GM21360 (cell line): Measurements from ENCODE around the gene UQCR11.

ENCODE experiments used
- ATAC-seq: cut with Tn5 transposase; IDR thresholded peaks from one replicate; pipeline ENCODE4 v1.9.1; 2021; ENCODE audit warnings: mild to moderate bottlenecking, moderate library complexity; ENCODE audit not compliant: unreplicated experiment

The UQCR11 gene

DNA sequence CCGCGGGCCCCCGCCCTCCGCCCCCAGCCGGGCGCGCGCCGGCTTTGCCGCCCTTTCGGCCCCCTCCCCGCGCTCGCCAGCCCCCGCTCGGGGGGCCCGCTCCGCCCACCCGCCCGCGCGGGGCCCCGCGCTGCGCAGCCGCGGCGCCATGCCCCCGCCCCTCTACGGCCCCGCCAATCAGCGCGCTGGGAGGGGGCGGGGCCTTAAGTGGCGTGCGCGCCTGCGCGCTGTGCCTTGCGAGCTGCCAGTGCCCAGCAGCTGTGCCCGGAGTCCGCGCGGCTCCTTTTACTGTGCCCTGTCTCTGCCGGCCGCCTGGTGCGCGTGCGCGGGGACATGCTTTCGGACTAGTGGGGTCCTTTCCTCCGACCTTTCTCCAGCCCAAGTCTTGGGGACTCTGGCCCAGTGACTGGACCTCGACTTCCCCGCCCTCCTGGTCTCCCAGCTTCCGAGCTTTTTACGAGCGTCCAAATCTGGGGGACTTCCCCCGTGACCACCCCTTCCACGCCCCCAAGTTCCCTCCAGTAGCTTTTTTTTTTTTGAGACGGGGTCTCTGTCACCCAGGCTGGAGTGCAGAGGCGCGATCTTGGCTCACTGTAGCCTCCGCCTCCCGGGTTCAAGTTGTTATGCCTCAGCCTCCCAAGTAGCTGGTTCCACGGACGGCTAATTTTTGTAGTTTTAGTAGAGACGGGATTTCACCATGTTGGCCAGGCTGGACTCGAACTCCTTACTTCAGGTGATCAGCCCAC is 12.3 kb downstream of the UQCR11 start, which contains the start of gene MBD3:
Gene MBD3, minus strand, starts transcription at position 111 of the 746 bp plus-strand sequence. CDS start 234 bp downstream, outside the sequence.
- ATAC-seq: peak; percentile 59

DNA sequence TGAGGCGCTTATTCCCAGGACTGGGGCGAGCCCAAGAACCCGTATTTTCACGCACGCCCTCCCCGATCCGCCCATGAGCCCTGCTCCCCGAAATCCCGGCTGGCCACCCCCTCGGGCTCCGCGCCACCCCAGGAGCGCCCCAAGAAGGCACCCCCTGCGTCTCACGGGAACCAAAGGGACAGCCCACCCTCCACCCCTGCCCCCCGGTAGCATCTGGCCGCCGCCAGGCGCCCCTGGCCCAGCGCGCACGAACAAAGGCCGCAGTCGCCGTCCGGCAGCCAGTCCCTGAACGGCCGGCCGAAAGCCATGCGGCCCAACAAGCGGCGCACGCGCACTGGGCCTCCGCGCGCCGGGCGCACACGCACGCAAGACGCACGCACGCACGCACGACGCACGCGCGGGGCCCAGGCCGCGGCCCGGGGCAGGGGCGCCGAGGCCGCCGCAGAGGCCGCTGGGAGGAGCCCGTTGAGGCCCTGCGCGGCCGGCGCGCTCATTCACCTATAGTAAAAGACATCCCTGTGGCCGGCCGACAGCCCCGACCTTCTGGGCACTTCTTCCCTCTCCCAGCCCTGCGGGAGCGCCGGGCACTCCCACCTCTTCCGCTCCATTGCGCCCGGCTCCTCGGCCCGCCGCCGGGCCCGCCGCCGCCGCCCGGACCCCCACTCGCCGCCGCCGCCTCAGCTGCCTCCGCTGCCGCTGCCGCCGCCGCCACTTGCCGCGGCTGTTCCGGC is 13.1 kb downstream of the UQCR11 start:
- ATAC-seq: peak; percentile 67

DNA sequence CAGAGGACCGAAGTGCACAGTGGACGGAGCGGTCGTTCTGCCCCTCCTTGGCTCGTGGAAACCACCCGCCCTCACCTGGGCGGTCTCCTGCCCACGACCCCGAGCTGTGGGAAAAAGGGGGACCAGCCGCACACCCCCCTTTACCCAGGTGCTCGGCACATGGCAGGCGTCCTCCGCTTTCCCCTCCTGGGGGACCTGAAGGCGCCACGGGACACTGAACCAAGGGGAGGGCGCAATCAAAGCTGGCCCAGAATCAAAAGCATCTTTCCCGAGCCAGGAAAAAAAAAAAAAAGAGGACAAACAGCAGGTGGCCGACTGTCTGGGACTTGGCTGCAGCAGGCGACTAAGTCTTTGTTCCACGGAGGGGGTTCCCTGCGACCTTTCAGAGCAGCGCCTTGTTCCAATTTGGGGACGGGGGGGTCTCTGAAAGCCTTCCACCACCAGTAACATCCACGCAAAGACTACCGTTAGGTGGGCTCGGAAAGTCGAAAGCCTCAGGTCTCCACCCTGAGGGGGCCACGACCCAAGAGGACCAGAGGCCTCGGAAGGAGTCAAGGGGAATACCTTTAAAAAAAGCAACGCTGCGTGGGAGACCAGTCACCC is 13.7 kb downstream of the UQCR11 start:
- no peak for ATAC-seq

DNA sequence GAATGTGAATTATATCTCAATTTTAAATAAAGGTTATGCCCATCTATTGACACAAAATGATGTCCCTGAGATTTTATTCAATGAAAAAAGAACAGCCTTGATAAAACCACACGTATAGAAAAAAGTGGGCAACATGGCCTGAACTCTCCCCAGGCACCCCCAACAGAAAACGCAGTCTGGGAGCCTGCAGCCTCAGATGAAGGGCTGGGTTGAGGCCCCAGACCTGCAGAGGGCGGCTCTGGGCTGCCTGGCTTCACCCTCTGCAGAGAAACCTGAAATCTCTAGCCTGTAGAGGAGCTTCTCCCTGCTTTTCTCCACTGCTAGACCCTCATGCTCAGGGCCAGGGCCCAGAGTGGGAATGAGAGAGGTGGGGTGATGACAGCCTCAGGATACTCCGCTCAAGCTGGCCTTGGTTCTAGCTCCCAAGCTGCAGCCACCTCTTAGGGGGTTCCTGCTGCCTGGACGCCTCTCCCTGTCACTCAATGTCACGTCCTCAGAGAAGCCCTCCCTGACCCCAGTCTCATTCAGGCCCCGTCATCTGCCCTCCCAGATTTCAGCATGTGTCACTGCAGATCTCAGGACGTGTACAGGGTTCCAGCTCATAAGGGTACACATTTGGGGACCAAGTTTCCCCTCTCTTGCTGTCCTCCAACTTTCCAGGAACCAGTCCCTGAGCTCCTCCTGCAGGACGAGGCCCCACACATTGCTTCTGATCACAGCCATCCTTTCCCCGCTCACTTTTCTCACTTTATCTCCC is 14.4 kb downstream of the UQCR11 start:
- ATAC-seq: no peak

DNA sequence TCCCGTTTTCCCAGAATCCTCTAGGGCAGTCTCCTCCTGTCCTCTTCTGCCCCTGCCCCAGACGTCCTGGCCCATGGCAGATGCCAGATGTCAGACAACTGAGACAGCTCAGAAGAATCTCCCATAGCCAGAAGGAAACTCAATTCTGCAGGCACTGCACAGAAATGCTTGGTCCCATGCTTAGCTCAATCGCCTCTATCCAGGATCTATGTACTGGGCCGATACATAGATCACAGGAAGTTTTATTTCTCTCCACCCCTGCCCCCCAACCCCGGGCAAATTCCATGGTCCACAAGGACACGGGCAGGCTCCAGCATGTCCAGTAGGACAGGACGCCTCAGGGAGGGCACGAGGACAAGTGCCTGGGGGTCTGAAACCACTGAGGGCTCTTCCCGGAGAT is 17.4 kb downstream of the UQCR11 start:
- ATAC-seq: no peak

DNA sequence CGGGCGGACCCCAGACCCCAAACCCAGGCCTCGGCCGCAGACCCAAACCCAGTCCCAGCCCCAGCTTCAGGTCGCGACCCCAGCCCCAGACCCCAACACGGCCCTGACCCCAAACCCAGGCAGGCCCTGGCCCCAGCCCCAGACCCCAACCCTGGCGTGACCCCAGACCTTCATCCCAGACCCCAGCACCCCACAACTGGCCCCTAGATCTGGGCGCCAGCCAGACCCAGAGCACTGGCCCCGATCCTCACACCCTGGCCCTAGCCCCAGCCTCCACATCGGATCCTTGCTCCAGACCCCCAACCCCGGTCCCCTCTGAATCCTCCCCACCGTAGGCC is 20.1 kb downstream of the UQCR11 start:
- no peak for ATAC-seq

DNA sequence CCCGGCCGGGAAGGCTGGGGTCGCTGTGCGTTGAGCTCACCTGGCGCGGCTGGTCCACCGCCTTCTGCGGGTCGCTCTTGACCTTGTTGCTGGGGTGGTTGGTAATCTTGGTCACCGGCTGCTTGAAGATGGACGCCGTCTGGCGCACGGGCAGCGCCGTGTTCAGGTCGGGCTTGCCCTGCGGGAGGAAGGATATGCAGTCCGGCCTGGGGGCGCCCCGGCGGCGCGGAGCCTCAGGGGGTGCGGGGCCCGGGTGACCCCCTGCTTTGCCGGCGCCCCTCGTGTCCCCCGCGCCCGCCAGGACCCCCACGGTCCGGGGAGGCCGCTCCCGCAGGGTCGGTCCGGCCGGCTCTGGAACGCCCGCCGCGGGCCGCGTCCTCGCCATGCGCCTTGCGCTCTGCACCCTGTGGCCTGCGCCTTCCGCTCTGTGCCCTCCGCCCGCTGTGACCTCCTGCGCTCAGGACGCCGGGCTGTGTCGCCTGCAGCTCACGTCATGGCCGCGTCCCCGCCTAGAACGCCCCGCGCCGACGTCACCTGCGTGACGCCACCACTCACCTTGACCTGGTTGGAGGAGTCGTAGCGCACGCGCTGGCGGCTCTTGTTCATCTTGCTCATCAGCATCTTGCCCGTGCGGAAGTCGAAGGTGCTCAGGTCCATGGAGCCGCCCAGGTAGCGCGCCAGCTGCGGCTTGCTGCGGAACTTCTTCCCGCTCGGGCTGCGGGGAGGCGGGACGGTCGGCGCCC is 20.6 kb downstream of the UQCR11 start:
- no peak for ATAC-seq

DNA sequence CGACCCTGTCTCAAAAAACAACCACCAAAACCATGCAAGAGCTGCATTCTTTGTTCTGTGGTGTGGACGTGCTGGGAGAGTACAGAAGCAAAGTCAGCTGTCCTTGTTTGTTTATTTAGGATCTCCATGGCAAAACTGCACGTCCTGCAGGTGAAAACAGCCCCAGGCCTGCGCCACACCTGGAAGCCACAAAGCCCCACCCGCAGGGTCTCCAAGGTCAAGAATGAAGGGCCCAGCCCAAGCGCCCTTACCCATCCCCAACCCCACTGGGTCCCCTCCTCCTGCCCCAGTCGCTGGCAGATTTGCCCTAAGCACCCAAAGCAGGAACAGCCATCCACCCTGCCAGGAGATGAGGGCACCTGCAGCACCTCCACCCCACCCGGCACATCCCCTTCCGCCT is 23.1 kb downstream of the UQCR11 start:
- no peak for ATAC-seq

DNA sequence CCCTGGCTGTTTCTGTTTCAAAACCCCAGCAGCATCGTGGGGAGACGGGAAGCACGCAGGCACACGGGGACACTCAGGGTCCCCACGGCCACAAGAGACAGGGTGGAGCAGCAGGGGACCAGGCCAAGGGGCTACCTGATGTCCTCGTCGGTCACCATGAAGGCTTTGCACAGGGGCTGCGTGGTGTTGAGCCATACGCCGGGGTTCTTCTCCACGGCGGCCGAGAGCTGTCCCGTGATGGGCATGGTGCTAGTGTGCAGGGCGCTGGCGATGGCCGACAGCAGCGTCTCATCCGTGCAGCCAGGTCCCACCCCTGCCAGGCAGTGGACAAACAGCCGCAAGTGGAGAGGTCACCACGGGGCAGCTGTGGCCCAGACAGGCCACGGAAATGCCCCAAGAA is 24.3 kb downstream of the UQCR11 start:
- ATAC-seq: no peak

DNA sequence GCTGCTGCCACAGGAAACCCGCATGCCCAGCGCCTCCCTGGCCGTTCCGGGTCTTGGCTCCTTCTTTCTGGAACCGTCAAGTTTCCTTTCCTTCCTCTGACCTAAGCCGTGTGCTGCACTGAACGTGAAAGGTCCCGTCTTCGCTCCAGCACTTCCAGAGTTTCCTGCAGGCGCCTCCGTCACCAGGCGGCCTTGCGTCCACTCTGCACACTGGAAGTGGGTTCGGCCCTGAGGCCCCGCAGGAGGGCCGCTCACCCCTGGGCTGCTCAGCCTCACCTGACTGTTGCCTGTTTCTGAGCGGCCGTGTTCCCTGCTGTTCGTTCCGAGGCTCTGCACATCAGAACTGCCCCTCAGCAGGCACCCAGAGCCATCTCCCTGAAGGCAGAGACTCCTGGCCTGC is 24.9 kb downstream of the UQCR11 start:
- no peak for ATAC-seq

DNA sequence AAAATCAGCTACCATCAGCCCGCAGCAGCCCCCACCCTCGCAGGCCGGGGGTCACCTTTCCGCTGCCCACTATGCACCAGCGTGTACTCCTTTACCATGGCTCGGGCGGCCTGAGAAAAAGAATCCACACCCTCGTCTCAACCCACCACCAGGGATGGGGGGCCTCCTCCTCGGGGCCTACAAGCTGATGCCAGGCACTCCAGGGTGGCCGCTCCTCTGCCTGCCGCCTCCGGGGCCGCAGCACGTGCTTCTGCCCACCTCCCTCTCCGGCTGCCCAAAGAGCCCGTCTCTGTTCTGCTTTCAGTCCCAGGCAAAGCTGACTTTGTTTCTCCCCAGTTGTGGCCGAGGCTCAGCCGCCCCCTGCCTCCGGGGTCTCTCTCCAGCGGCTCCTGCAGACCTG is 26.0 kb downstream of the UQCR11 start:
- no peak for ATAC-seq

DNA sequence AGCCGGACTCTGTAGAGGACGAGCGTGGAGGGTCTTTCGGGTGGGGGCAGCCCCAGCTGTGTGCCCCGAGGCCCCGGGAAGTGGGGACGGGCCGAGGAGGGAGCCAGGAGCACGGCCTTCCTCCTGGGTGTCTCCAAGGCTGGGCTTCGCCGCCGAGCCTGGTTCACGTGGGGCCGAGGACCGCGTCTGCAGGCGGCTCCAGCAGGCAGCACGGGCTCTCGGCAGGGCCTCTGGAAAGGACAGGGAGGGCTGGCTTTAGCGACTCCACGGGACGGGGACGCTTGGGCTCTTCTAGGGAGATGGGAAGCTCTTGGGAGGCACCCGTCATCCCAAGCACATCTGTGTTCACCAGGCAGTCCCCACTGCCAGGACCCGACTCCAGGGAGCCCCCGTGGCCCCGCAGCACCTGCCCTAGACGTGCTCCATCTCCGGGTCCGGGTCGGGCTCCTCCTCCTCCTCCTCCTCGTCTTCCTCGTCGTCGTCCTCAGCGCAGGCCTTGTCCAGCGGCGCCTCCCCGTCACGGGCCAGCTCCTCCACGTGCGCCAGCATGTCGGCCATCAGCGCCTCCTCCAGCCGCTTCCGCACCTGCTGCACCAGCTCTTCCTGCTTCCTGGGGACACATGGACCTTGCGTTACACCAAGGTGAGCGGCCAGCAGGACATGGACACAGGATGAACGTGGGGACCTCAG is 27.2 kb downstream of the UQCR11 start:
- ATAC-seq: no peak

DNA sequence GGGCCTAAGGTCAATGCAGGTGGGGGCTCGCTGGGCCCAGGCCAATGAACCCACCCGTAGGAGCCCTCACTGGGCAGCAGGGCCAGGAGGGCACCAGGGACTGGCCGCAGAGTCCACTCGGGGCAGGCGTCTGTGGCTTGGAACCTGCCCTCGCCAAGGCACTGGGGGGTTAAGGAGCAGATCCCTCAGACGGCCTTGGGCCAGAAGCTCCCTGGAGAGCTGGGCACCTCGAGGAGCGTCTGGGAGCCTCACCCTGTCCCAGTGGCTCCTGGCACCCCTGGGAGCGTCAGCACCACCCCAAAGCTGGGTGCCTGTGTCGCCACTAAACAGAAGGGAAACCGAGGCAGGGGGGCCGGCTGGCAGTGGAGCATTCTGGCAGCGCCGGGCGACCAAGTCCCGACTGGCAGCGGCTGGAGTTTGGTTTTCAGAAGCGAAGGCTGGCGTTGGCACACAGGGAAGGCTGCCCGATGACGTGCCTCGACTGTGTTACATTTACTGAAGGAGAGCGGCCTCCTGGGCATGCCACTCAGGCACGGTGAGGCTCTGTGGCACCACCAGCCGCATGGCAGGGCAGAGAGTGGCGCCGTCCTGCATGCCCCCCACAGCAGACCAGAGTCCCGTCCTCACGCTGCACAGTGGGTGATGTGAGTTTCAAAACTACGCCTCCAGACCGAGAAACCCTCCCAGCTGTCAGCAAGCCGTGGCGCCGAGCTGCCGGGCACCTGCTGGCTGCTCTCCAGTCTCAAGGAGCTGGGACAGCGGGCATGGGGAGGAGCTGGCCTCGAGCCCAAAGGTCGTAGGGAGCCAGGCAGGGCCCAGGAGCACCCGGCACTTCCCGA is 28.0 kb downstream of the UQCR11 start:
- no peak for ATAC-seq

DNA sequence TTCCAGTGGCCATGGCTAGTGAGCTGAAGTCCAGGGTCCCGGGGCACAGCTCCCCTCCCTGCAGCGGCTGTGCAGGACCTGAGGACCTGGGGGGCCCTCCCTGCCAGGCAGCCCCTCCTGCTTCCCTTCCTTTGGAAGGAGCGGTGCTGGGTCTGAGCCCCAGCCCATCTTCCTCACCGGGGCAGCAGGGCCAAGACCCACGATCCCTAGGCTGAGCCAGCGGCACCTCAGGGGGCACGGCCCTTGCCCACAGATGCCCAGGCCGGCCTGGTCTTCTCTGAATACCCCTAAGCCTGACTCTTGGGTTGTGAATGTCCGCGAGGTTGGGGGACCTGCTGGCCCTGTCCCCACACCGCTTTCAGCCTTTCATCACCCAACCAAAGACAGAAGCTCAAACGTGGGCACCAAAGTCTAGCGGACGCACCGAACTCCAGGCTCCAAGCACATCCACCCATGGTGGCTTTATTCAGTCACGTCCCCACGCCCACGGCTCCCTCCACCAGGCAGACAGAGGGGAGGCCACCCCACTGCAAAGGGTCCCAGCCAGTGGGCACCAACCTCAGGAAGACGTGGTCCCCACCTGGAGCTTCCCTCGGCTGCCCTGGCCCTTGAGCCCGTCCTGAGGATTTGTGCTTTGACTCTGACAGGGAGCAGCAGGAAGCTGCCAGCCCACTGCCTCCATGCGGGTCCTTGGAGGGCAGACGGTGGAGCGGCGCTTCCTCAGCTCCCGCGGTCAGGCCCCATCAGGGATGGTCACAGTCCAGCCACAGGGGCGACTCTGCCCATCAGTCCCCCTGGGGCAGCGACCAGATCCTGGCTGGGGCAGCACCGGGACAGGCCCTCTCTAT is 28.8 kb downstream of the UQCR11 start:
- no peak for ATAC-seq

DNA sequence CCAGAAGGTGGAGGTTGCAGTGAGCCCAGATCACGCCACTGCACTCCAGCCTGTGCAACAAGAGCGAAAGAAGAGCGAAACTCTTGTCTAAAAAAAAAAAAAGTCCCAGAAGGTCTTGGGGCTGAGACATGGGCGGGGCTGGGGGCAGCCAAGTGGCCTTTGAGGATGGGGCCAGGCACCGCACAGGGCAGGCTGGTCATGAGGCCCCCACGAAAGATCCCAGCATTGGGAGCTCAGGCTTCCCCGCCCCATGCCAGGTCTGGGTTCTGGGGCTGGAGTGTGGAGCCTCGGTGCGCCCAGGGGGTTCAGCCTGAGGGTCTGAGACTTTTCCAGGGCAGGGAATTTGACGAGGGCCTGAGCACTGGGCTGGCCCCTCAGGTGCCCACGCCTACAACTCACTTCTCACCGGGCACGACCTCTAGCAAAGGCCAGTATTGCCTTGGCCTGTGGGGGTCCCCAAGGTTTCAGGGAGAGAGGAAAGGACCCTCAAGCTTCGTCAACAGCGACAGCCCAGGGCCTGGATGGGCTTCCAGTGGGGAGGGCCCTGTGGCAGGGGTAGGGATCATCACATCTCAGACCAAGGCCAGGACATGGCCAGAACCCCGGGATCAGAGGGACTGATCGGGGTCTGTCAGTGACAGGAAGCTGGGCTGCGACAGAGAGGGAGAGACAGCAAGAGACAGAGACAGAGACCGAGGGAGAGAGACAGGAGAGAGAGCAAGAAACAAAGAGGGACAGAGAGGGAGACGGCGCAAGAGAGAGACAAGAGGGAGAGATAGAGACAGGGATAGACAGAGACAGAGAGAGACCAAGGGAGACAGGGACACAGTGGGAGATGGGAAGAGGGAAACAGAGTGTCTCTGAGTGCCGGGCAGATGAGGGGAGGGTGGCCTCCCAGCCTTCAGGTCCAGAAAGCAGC is 29.7 kb downstream of the UQCR11 start:
- ATAC-seq: no peak

DNA sequence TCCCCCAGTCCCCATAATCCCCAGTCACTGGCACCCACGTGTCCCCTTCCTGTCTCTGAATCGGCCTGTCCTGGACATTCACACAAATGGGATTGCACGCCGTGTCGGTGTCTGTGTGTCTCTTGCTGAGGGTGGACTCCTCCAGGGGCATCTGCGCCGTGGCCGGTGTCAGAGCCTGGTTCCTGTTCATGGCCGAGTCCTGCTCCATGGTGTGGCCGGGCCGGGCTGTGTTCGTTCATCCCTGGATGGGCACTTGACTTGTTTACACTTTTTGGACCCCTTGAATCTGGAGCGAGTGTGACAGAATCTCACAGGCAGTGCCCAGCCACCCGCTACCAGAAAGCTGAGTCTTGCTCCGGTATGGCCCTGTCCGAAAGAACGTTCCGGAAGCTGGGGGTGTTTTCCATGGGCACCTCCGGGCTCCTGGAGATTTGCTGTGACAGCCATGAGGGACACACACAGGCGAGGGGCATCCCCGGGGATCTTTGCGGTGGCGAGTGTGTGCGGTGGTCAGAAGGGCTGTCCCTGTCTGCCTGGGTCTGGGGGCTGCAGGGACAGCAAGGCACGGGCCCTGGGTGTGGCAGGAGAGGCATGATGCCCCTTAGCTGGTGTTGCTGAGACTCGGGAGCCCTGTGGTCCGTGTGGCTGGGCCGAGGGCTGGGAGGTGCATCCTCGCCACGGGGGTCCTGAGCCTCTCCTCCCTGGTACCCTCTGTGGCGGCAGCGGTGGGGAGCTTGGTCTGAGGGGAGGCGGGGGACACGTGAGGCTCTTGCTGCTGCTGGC is 30.7 kb downstream of the UQCR11 start:
- no peak for ATAC-seq
